SK-N-SH (cell line): Measurements from ENCODE around the gene PPP1R14C.

Experiments used
- POLR2AphosphoS5 ChIP-seq: IDR thresholded peaks from 2 replicates; pipeline ENCODE4 v1.6.1; 2012; ENCODE audit warnings: low read depth, low read length
- RXRA ChIP-seq: IDR thresholded peaks from 2 replicates; pipeline ENCODE4 v1.4.0; 2012; ENCODE audit warnings: low read depth, mild to moderate bottlenecking, borderline replicate concordance
- SMC3 ChIP-seq: IDR thresholded peaks from 2 replicates; pipeline ENCODE4 v1.6.1; 2012; ENCODE audit warnings: low read depth, low read length, improper control_type of control experiment
- USF2 ChIP-seq: fragments of 150-350 bp; IDR thresholded peaks from 2 replicates; pipeline ENCODE4 v1.6.1; 2017; ENCODE audit warnings: antibody characterized with exemption, low read length, low read depth, borderline replicate concordance

GRCh38 chr6:150271501-150272263, 128.8 kb downstream of the PPP1R14C start:
- TF ChIP-seq SMC3 = no peak
- no peak for TF ChIP-seq RXRA
- TF ChIP-seq POLR2AphosphoS5 = no peak
- no peak for TF ChIP-seq USF2
